OCI-LY3 (cell line): ENCODE data around the gene MAGI2.
A peak's percentile ranks its signal among the peaks of the same experiment; 100 is the strongest.

ENCODE experiments used
- EZH2phosphoT487 ChIP-seq: fragments of 200-600 bp; shearing (Covaris generic); IDR thresholded peaks from 2 replicates; pipeline ENCODE4 v1.6.1; 2018; ENCODE audit warnings: antibody characterized with exemption, mixed run types, low read depth
- TF ChIP-seq, protein P1 (sequence below): fragments of 200-600, 300-600 bp; sonication (generic); IDR thresholded peaks from 2 replicates; pipeline ENCODE4 v1.5.1; 2014; ENCODE audit warnings: antibody characterized with exemption, low read length, low read depth

DNA sequence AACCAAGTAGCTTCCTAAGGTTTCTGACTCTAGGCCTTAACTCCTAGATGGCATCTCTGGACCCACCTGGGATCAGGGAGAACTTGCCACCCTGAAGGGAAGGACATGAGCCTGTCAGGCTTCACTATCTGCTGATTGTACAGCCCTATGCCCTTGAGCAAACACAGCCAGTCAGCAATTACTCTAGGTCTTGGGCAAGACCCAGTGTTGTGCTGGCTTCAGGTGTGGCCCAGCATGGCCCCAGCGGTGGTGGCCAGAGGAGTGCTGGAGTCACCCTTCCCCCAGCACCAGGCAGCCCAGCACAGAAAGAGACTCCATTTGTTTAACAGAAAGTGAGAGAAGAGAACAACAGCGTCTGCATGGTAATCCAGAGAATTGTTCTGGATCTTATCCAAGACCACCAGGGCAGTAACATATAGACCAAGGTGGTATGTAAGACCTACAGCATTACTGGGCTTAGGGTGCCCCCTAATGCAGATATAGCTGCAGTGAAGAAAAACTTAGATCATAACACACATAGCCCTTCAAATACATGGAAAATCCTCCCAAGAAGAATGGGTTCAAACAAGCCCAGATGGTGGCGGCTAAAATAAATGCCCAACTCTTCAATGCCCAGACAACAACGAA is 207.7 kb downstream of the MAGI2 start:
- TF ChIP-seq EZH2phosphoT487: no peak
- TF ChIP-seq, protein P1, sequence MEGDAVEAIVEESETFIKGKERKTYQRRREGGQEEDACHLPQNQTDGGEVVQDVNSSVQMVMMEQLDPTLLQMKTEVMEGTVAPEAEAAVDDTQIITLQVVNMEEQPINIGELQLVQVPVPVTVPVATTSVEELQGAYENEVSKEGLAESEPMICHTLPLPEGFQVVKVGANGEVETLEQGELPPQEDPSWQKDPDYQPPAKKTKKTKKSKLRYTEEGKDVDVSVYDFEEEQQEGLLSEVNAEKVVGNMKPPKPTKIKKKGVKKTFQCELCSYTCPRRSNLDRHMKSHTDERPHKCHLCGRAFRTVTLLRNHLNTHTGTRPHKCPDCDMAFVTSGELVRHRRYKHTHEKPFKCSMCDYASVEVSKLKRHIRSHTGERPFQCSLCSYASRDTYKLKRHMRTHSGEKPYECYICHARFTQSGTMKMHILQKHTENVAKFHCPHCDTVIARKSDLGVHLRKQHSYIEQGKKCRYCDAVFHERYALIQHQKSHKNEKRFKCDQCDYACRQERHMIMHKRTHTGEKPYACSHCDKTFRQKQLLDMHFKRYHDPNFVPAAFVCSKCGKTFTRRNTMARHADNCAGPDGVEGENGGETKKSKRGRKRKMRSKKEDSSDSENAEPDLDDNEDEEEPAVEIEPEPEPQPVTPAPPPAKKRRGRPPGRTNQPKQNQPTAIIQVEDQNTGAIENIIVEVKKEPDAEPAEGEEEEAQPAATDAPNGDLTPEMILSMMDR: 0 out of 2 replicates have a peak, but pooled peaks have one; percentile 18
